Measurements from ENCODE around the gene OR5K2. TPM values are rescaled to one million over a fixed set of nuclear protein-coding genes. Genes with fewer than 3 reads are reported as not detected.

OR5K2 gene
- total RNA-seq, 1 donor from 2014 or later: not detected

DNA sequence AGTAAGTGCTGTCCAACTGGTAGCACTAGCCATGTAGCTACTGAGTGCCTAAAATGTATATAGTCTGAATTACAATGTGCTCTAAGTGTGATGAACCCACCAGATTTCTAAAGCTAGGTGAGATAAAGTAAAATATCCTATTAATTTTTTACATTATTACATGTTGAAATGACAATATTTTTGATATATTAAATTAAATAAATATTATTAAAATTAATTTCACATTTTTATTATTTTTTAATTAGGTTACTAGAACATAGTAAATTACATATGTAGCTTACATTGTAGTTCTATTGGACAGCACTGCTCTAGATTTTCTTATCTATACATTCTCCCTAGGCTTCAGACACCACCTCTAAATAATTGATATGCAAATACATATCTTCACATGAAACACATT lies 43.7 kb upstream of the OR5K2 start:
- no peak overlapping the region for H3K27ac Mint-ChIP-seq
- H3K27me3 Mint-ChIP-seq (ENCODE audit: insufficient read depth, low read depth): peaks cover 4% of the 10 kb centered on the region
- Histone ChIP-seq H3F3A (ENCODE audit: low read depth) (no peaks in the 10 kb centered on the region), H2AFZ (replicated peaks) (no peak overlapping the region), H3K4me2 (no peak overlapping the region), H3K4me3 (no peak overlapping the region), H3K79me2 (ENCODE audit: low read depth) (no peaks in the 10 kb centered on the region), H3K9ac (no peak overlapping the region), H3K9me3 (ENCODE audit: low read depth) (no peaks in the 10 kb centered on the region), H3K4me1 (no peaks in the 10 kb centered on the region), H3K27me3 (no peaks in the 10 kb centered on the region), H4K20me1 (ENCODE audit: low read depth) (no peaks in the 10 kb centered on the region), H3K27ac (no peak overlapping the region), H3K36me3 (no peaks in the 10 kb centered on the region)
- H3K36me3 Mint-ChIP-seq: no peaks in the 10 kb centered on the region
- no peaks in the 10 kb centered on the region for H3K4me1 Mint-ChIP-seq
- H3K9me3 Mint-ChIP-seq: peaks cover under 1% of the 10 kb centered on the region
- H3K4me3 Mint-ChIP-seq: no peak overlapping the region
- no peak for DNase-seq (ENCODE audit: low spot score)
- TF ChIP-seq, protein P1, sequence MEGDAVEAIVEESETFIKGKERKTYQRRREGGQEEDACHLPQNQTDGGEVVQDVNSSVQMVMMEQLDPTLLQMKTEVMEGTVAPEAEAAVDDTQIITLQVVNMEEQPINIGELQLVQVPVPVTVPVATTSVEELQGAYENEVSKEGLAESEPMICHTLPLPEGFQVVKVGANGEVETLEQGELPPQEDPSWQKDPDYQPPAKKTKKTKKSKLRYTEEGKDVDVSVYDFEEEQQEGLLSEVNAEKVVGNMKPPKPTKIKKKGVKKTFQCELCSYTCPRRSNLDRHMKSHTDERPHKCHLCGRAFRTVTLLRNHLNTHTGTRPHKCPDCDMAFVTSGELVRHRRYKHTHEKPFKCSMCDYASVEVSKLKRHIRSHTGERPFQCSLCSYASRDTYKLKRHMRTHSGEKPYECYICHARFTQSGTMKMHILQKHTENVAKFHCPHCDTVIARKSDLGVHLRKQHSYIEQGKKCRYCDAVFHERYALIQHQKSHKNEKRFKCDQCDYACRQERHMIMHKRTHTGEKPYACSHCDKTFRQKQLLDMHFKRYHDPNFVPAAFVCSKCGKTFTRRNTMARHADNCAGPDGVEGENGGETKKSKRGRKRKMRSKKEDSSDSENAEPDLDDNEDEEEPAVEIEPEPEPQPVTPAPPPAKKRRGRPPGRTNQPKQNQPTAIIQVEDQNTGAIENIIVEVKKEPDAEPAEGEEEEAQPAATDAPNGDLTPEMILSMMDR (IDR thresholded peaks at IDR 0.05): no peak
- TF ChIP-seq EZH2phosphoT487 (IDR thresholded peaks at IDR 0.05) (no peak), EZH2 (IDR thresholded peaks at IDR 0.05) (no peak)

DNA sequence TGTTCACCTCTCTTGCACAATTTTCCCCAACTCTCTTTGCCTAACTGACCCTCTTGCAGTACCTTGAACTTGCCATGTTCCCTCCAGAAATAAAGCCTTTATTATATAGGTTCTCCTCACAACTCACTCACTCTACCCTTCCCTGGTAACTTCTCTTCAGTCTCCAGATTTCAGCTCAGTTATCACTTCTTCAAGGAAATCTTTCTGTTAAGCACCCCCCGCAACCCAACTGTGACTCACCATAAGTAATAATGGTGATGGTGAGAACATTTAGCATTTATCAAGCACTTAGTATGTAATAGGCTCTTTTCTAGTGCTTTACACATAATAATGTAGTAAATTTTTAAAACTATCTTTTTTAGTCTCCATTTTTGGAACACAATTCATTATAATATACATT lies 42.6 kb upstream of the OR5K2 start:
- Histone ChIP-seq H3K36me3 (no peaks in the 10 kb centered on the region), H4K20me1 (ENCODE audit: low read depth) (no peaks in the 10 kb centered on the region), H3K9me3 (ENCODE audit: low read depth) (no peaks in the 10 kb centered on the region), H3K4me3 (no peak overlapping the region), H3K9ac (no peak overlapping the region), H3K4me1 (no peaks in the 10 kb centered on the region), H3K79me2 (ENCODE audit: low read depth) (no peaks in the 10 kb centered on the region), H3F3A (ENCODE audit: low read depth) (no peaks in the 10 kb centered on the region), H3K27me3 (no peaks in the 10 kb centered on the region), H3K4me2 (no peak overlapping the region), H3K27ac (no peak overlapping the region), H2AFZ (replicated peaks) (no peak overlapping the region)
- Mint-ChIP-seq H3K27ac (no peak overlapping the region), H3K4me1 (no peaks in the 10 kb centered on the region), H3K4me3 (no peak overlapping the region), H3K36me3 (no peaks in the 10 kb centered on the region), H3K9me3 (peaks cover 2% of the 10 kb centered on the region), H3K27me3 (ENCODE audit: insufficient read depth, low read depth) (peaks cover 4% of the 10 kb centered on the region)
- TF ChIP-seq EZH2phosphoT487 (IDR thresholded peaks at IDR 0.05): no peak
- TF ChIP-seq EZH2 (IDR thresholded peaks at IDR 0.05): no peak
- TF ChIP-seq, protein P1 (IDR thresholded peaks at IDR 0.05): no peak
- DNase-seq (ENCODE audit: low spot score): no peak

DNA sequence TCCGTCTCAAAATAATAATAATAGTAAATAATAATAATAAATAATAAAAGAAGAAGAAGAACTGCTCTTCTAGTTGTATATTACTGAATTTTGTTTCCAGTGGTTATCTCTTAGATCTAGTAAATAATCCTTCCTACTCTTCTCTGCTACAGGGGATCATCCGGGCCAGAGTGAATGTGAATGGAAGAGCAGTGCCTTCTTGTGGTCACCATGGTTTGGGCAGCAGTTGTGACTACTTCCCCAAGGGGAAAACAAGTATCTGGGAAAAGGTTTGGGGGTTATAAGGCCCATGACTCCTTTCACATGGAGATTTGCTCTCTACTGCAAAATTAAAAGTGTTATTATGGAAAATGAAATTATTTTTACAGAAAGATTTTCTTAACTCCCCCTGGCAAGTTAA lies 39.9 kb upstream of the OR5K2 start:
- H3K27me3 ChIP-seq: no peaks in the 10 kb centered on the region
- no peaks in the 10 kb centered on the region for H3K36me3 Mint-ChIP-seq
- no peaks in the 10 kb centered on the region for H3K36me3 ChIP-seq
- no peak overlapping the region for H2AFZ ChIP-seq (replicated peaks)
- peaks cover 6% of the 10 kb centered on the region for H3K27me3 Mint-ChIP-seq (ENCODE audit: insufficient read depth, low read depth)
- H4K20me1 ChIP-seq (ENCODE audit: low read depth): no peaks in the 10 kb centered on the region
- H3K27ac ChIP-seq: no peak overlapping the region
- H3K4me3 ChIP-seq: no peak overlapping the region
- H3K27ac Mint-ChIP-seq: no peak overlapping the region
- TF ChIP-seq, protein P1 (IDR thresholded peaks at IDR 0.05): no peak
- TF ChIP-seq EZH2 (IDR thresholded peaks at IDR 0.05) (no peak), EZH2phosphoT487 (IDR thresholded peaks at IDR 0.05) (no peak)
- H3F3A ChIP-seq (ENCODE audit: low read depth): no peaks in the 10 kb centered on the region
- peaks cover 2% of the 10 kb centered on the region for H3K9me3 Mint-ChIP-seq
- H3K4me1 ChIP-seq: no peaks in the 10 kb centered on the region
- H3K9ac ChIP-seq: no peak overlapping the region
- no peak for DNase-seq (ENCODE audit: low spot score)
- no peaks in the 10 kb centered on the region for H3K9me3 ChIP-seq (ENCODE audit: low read depth)
- no peaks in the 10 kb centered on the region for H3K4me1 Mint-ChIP-seq
- no peaks in the 10 kb centered on the region for H3K79me2 ChIP-seq (ENCODE audit: low read depth)
- no peak overlapping the region for H3K4me3 Mint-ChIP-seq
- no peak overlapping the region for H3K4me2 ChIP-seq

Data from neural progenitor cell (in vitro differentiated cells).